Measurements from ENCODE around the gene LRRC36. TPM values are rescaled to one million over a fixed set of nuclear protein-coding genes. Genes with fewer than 3 reads are reported as not detected.
A peak's percentile ranks its signal among the peaks of the same experiment; 100 is the strongest.

The LRRC36 gene
- total RNA-seq, 4 donors from 2014 or later, result 0.30 to 4.6 (median 2.1) TPM; not detected in 1

DNA sequence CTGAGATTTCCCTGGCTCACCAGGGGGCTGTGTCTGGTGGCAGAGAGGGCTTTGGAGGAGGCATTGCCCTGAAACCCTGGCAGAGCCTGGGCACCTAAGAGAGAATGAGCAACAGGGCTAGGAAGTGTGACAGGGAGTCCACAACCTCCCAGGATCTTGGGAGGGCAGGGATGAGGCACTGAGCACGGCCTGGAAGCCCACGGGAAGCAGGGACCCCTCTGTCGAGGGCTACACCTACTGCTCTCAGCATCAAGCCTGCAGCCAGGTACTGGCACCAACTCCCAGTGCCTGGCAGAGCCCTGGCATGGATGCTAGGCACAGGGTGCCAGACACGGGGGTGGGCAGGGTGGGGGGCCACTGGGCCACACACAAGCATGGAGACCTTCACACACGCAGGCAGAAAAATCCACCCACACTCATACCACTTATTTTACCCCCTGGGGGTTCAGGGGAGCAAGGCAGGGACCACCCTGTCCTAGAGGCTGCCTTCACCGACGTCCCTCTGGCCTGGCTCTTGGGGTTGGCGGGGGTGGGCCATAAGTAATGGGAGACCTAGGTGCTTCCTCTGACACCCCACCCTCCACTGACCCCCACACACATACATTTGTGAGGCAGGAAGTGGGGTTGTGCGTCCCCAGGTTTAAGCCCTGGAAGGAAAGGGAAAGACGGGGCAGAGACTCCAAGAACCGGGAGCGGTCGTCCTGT lies 103.3 kb downstream of the LRRC36 start:
- Histone ChIP-seq H3K36me3 (no peaks in the 10 kb centered on the region), H3K9me3 (no peaks in the 10 kb centered on the region), H3K4me1 (peaks cover 0 to 33% (median 12%) of the 10 kb centered on the region in 4 donors), H3K4me3 (peak overlapping the region; percentile 29 to 53 (median 48)), H3K27me3 (peaks cover 0 to 10% of the 10 kb centered on the region in 2 donors), H3K27ac (peak overlapping the region in 1 of 4 donors; percentile 73)
- DNase-seq (ENCODE audit: low spot score in 2 of 2), result no peak
- 48 to 53% methylated on average over 12 to 13 of the region's 13 CpGs for WGBS, 2 donors
- TF ChIP-seq, protein P1, sequence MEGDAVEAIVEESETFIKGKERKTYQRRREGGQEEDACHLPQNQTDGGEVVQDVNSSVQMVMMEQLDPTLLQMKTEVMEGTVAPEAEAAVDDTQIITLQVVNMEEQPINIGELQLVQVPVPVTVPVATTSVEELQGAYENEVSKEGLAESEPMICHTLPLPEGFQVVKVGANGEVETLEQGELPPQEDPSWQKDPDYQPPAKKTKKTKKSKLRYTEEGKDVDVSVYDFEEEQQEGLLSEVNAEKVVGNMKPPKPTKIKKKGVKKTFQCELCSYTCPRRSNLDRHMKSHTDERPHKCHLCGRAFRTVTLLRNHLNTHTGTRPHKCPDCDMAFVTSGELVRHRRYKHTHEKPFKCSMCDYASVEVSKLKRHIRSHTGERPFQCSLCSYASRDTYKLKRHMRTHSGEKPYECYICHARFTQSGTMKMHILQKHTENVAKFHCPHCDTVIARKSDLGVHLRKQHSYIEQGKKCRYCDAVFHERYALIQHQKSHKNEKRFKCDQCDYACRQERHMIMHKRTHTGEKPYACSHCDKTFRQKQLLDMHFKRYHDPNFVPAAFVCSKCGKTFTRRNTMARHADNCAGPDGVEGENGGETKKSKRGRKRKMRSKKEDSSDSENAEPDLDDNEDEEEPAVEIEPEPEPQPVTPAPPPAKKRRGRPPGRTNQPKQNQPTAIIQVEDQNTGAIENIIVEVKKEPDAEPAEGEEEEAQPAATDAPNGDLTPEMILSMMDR (IDR thresholded peaks at IDR 0.05), result no peak
- no peak for TF ChIP-seq POLR2A (IDR thresholded peaks at IDR 0.05)

DNA sequence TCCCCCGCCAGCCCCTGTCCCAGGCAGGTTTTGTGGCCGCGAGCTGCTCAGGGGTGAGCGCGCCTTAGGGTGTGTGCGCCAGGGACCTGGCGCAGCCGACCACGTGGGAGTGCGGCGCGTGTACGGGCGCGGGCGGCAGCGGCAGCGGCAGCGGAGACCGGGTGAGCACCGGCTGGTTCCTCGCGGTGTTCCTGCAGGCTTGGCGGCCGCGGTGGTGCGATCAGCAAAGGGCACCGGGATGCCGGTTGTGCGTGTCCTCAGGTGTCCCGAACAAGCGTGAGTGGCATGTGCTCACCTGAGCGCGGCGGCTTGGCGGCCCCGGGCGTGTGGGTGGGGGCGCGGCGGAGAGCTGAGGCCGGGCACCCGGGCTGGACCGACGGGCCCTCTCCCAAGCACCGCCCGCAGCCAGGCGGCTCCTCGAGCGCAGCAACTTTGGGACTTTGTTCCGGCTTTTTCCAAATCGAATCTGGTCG lies 103.9 kb downstream of the LRRC36 start:
- H3K27ac ChIP-seq, result peak overlapping the region in 1 of 4 donors; percentile 73
- peaks cover 0 to 3% (median 0%) of the 10 kb centered on the region in 3 donors for H3K36me3 ChIP-seq
- WGBS, 2 donors, result 3 to 5% methylated on average over 17 to 33 of the region's 53 CpGs
- peak overlapping the region; percentile 29 to 53 (median 48) for H3K4me3 ChIP-seq
- H3K9me3 ChIP-seq, result no peaks in the 10 kb centered on the region
- H3K4me1 ChIP-seq, result peaks cover 0 to 33% (median 12%) of the 10 kb centered on the region in 4 donors
- H3K27me3 ChIP-seq, result peaks cover 0 to 10% of the 10 kb centered on the region in 2 donors
- TF ChIP-seq, protein P1 (IDR thresholded peaks at IDR 0.05), result no peak
- TF ChIP-seq POLR2A (IDR thresholded peaks at IDR 0.05), result no peak
- TF ChIP-seq EP300 (IDR thresholded peaks at IDR 0.05), result no peak
- DNase-seq (ENCODE audit: low spot score in 2 of 2), result no peak

DNA sequence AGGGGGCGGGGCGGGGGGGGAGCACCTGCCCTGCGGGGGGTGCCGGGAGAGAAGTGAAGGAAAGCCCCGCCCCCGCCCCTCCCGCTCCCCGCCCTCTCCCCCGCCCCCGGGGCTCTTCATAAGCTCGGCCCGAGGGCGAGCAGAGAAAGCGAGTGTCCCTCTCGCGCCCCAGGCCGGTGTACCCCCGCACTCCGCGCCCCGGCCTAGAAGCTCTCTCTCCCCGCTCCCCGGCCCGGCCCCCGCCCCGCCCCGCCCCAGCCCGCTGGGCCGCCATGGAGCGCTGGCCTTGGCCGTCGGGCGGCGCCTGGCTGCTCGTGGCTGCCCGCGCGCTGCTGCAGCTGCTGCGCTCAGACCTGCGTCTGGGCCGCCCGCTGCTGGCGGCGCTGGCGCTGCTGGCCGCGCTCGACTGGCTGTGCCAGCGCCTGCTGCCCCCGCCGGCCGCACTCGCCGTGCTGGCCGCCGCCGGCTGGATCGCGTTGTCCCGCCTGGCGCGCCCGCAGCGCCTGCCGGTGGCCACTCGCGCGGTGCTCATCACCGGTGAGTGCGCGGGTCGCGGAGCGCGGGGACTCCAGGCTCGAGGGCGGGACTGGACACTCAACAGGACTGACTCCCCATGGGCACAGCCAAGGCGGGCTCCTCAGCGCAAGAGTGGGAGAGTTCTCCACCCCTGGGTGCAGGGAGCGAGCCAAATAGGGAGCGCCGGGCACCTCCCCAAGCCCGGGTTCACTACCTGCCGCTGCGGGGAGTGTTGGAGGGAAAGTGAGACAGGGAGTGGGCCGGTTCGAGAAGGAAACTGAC lies 104.6 kb downstream of the LRRC36 start, which contains the start of gene HSD11B2:
Gene HSD11B2, plus strand, starts transcription at position 145 of the 798 bp plus-strand sequence. Its CDS starts 128 bp downstream, at position 273.
- Histone ChIP-seq H3K9me3 (no peaks in the 10 kb centered on the region), H3K27me3 (peaks cover 0 to 10% of the 10 kb centered on the region in 2 donors), H3K36me3 (peaks cover 0 to 9% (median 0%) of the 10 kb centered on the region in 3 donors), H3K27ac (peak within 1 kb of the TSS in 2 of 4 donors; percentile 58 to 73), H3K4me1 (peaks cover 0 to 33% (median 12%) of the 10 kb centered on the region in 4 donors), H3K4me3 (peak within 1 kb of the TSS; percentile 29 to 53 (median 48))
- TF ChIP-seq, protein P1 (IDR thresholded peaks at IDR 0.05), result peak in 2 of 5 experiments; percentile 26 to 45
- TF ChIP-seq EP300 (IDR thresholded peaks at IDR 0.05) (no peak), POLR2A (IDR thresholded peaks at IDR 0.05) (no peak)
- DNase-seq (ENCODE audit: low spot score in 2 of 2), result no peak
- 5 to 8% methylated on average over 10 of the region's 87 CpGs for WGBS, 2 donors

DNA sequence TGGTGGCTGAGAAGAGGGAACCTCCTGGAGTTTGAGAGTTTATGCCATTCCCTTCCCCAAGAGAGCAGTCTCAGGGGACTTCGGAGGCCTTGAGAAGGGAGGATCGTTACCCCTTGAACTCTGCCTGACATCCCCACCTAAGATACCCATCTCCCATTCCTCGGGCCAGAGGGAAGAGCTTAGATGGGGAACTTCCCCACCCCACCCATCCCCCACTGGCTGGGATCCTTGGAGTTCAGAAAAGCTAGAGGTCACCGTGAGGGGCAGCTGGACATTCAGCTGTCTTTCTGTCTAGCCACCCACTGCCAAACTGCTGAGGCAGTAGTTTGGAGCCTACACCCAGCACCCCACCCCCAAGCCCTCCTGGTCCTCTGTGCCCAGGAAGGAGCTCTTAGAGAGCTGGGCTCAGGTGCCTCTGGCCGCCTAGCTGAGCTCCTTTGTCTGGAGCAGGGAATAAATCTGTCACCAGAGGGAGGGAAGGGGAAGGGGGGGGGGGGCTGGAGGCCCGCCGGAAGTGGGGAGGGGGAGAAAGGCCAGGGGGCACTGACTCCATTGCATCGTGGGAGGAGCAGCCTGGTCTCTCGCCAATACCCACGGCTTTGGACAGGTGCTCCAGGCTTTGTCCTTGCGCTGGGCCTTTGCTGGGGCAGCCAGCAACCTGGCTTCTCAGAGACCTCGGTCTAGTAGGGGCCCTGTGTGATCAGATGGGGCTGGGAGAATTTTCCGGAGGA lies 105.3 kb downstream of the LRRC36 start:
- H3K27me3 ChIP-seq, result peaks cover 0 to 10% of the 10 kb centered on the region in 2 donors
- peak overlapping the region in 2 of 4 donors; percentile 58 to 73 for H3K27ac ChIP-seq
- H3K4me1 ChIP-seq, result peaks cover 0 to 33% (median 12%) of the 10 kb centered on the region in 4 donors
- no peak for DNase-seq (ENCODE audit: low spot score in 2 of 2)
- TF ChIP-seq EP300 (IDR thresholded peaks at IDR 0.05), result no peak
- no peak for TF ChIP-seq POLR2A (IDR thresholded peaks at IDR 0.05)
- H3K36me3 ChIP-seq, result peaks cover 0 to 17% (median 0%) of the 10 kb centered on the region in 3 donors
- H3K9me3 ChIP-seq, result no peaks in the 10 kb centered on the region
- 33 to 34% methylated on average over 9 to 13 of the region's 13 CpGs for WGBS, 2 donors
- peak overlapping the region in 2 of 4 donors; percentile 48 to 53 for H3K4me3 ChIP-seq

DNA sequence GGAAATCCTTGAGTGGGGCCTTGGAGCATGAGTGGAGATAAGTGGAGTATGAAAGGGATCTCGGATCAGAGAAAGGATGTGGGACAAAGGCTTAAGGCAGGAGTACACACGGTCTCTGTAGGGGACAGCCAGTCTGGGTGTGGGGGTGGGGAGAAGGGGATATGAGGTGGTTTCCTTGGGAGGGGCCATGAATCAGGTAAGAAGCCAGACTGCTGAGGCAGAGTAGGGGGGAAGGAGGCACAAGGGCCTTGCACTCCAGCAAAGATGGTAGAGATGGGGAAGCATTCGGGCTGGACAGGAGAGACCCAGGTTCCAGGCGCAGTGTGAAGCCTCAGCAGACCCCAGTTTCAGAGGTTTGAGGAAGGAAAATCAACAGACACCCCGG lies 105.9 kb downstream of the LRRC36 start:
- H3K27ac ChIP-seq, result peak overlapping the region in 1 of 4 donors; percentile 73

More for the DNA sequence above, 105.9 kb downstream of the LRRC36 start:
- 69 to 78% methylated on average over 4 to 5 of the region's 5 CpGs for WGBS, 2 donors
- Histone ChIP-seq H3K27me3 (peaks cover 0 to 10% of the 10 kb centered on the region in 2 donors), H3K9me3 (no peaks in the 10 kb centered on the region), H3K4me1 (peaks cover 0 to 33% (median 12%) of the 10 kb centered on the region in 4 donors), H3K4me3 (peak overlapping the region in 1 of 4 donors; percentile 48), H3K36me3 (peaks cover 0 to 22% (median 0%) of the 10 kb centered on the region in 3 donors)
- no peak for DNase-seq (ENCODE audit: low spot score in 2 of 2)
- no peak for TF ChIP-seq POLR2A (IDR thresholded peaks at IDR 0.05)

Measured in tibial nerve (tissue), 4 donors.